ENCODE data around the gene CDC42EP4. TPM values are rescaled to one million over a fixed set of nuclear protein-coding genes. Genes with fewer than 3 reads are reported as not detected.

CDC42EP4 gene
- total and polyA plus RNA-seq, 2 experiments from 2014 or later: 4.4 to 19.9 TPM

DNA sequence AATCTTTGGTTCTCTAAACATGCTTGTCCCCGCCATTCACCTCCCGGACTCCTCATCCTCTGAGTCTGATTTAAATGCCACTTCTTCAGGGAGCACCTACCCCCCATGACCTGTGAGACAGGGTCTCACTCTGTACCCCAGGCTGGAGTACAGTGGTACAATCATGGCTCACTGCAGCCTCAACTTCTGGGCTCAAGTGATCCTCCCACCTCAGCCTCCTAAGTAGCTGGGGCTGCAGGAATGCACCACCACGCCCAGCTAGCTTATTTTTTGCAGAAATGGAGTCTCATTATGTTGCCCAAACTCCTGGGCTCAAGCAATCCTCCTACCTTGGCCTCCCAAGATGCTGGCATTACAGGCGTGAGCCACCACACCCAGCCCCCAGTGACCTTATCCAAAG lies 37.3 kb downstream of the CDC42EP4 start (continued):
- TF ChIP-seq, protein P1, sequence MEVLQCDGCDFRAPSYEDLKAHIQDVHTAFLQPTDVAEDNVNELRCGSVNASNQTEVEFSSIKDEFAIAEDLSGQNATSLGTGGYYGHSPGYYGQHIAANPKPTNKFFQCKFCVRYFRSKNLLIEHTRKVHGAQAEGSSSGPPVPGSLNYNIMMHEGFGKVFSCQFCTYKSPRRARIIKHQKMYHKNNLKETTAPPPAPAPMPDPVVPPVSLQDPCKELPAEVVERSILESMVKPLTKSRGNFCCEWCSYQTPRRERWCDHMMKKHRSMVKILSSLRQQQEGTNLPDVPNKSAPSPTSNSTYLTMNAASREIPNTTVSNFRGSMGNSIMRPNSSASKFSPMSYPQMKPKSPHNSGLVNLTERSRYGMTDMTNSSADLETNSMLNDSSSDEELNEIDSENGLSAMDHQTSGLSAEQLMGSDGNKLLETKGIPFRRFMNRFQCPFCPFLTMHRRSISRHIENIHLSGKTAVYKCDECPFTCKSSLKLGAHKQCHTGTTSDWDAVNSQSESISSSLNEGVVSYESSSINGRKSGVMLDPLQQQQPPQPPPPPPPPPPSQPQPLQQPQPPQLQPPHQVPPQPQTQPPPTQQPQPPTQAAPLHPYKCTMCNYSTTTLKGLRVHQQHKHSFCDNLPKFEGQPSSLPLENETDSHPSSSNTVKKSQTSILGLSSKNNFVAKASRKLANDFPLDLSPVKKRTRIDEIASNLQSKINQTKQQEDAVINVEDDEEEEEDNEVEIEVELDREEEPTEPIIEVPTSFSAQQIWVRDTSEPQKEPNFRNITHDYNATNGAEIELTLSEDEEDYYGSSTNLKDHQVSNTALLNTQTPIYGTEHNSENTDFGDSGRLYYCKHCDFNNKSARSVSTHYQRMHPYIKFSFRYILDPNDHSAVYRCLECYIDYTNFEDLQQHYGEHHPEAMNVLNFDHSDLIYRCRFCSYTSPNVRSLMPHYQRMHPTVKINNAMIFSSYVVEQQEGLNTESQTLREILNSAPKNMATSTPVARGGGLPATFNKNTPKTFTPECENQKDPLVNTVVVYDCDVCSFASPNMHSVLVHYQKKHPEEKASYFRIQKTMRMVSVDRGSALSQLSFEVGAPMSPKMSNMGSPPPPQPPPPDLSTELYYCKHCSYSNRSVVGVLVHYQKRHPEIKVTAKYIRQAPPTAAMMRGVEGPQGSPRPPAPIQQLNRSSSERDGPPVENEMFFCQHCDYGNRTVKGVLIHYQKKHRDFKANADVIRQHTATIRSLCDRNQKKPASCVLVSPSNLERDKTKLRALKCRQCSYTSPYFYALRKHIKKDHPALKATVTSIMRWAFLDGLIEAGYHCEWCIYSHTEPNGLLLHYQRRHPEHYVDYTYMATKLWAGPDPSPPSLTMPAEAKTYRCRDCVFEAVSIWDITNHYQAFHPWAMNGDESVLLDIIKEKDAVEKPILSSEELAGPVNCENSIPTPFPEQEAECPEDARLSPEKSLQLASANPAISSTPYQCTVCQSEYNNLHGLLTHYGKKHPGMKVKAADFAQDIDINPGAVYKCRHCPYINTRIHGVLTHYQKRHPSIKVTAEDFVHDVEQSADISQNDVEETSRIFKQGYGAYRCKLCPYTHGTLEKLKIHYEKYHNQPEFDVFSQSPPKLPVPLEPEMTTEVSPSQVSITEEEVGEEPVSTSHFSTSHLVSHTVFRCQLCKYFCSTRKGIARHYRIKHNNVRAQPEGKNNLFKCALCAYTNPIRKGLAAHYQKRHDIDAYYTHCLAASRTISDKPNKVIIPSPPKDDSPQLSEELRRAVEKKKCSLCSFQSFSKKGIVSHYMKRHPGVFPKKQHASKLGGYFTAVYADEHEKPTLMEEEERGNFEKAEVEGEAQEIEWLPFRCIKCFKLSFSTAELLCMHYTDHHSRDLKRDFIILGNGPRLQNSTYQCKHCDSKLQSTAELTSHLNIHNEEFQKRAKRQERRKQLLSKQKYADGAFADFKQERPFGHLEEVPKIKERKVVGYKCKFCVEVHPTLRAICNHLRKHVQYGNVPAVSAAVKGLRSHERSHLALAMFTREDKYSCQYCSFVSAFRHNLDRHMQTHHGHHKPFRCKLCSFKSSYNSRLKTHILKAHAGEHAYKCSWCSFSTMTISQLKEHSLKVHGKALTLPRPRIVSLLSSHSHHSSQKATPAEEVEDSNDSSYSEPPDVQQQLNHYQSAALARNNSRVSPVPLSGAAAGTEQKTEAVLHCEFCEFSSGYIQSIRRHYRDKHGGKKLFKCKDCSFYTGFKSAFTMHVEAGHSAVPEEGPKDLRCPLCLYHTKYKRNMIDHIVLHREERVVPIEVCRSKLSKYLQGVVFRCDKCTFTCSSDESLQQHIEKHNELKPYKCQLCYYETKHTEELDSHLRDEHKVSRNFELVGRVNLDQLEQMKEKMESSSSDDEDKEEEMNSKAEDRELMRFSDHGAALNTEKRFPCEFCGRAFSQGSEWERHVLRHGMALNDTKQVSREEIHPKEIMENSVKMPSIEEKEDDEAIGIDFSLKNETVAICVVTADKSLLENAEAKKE (CRISPR knock-in tag; IDR thresholded peaks at IDR 0.05): no peak
- TF ChIP-seq ZNF331 (CRISPR knock-in tag; IDR thresholded peaks at IDR 0.05; ENCODE audit: low read depth) (no peak), POLR2AphosphoS5 (IDR thresholded peaks at IDR 0.05; ENCODE audit: low read depth) (no peak), STAT1 (IDR thresholded peaks at IDR 0.05; ENCODE audit: unreplicated experiment) (no peak), NANOG (IDR thresholded peaks at IDR 0.05; ENCODE audit: borderline replicate concordance) (no peak), CREB1 (CRISPR knock-in tag; IDR thresholded peaks at IDR 0.05; ENCODE audit: low read depth) (no peak), ZNF114 (CRISPR knock-in tag; IDR thresholded peaks at IDR 0.05) (no peak)
- TF ChIP-seq, protein P2, sequence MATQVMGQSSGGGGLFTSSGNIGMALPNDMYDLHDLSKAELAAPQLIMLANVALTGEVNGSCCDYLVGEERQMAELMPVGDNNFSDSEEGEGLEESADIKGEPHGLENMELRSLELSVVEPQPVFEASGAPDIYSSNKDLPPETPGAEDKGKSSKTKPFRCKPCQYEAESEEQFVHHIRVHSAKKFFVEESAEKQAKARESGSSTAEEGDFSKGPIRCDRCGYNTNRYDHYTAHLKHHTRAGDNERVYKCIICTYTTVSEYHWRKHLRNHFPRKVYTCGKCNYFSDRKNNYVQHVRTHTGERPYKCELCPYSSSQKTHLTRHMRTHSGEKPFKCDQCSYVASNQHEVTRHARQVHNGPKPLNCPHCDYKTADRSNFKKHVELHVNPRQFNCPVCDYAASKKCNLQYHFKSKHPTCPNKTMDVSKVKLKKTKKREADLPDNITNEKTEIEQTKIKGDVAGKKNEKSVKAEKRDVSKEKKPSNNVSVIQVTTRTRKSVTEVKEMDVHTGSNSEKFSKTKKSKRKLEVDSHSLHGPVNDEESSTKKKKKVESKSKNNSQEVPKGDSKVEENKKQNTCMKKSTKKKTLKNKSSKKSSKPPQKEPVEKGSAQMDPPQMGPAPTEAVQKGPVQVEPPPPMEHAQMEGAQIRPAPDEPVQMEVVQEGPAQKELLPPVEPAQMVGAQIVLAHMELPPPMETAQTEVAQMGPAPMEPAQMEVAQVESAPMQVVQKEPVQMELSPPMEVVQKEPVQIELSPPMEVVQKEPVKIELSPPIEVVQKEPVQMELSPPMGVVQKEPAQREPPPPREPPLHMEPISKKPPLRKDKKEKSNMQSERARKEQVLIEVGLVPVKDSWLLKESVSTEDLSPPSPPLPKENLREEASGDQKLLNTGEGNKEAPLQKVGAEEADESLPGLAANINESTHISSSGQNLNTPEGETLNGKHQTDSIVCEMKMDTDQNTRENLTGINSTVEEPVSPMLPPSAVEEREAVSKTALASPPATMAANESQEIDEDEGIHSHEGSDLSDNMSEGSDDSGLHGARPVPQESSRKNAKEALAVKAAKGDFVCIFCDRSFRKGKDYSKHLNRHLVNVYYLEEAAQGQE (IDR thresholded peaks at IDR 0.05; ENCODE audit: unreplicated experiment): no peak
- TF ChIP-seq, protein P3, sequence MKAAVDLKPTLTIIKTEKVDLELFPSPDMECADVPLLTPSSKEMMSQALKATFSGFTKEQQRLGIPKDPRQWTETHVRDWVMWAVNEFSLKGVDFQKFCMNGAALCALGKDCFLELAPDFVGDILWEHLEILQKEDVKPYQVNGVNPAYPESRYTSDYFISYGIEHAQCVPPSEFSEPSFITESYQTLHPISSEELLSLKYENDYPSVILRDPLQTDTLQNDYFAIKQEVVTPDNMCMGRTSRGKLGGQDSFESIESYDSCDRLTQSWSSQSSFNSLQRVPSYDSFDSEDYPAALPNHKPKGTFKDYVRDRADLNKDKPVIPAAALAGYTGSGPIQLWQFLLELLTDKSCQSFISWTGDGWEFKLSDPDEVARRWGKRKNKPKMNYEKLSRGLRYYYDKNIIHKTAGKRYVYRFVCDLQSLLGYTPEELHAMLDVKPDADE (IDR thresholded peaks at IDR 0.05): no peak
- TF ChIP-seq, protein P4, sequence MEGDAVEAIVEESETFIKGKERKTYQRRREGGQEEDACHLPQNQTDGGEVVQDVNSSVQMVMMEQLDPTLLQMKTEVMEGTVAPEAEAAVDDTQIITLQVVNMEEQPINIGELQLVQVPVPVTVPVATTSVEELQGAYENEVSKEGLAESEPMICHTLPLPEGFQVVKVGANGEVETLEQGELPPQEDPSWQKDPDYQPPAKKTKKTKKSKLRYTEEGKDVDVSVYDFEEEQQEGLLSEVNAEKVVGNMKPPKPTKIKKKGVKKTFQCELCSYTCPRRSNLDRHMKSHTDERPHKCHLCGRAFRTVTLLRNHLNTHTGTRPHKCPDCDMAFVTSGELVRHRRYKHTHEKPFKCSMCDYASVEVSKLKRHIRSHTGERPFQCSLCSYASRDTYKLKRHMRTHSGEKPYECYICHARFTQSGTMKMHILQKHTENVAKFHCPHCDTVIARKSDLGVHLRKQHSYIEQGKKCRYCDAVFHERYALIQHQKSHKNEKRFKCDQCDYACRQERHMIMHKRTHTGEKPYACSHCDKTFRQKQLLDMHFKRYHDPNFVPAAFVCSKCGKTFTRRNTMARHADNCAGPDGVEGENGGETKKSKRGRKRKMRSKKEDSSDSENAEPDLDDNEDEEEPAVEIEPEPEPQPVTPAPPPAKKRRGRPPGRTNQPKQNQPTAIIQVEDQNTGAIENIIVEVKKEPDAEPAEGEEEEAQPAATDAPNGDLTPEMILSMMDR (conservative IDR thresholded peaks at IDR 0.05; ENCODE audit: low read depth in 2 of 2): no peak
